Loucy (cell line): ENCODE measurements around the gene LOXL1.

Experiments used
- EZH2phosphoT487 ChIP-seq: fragments of 200-600 bp; IDR thresholded peaks from 2 replicates; pipeline ENCODE4 v1.6.1; 2018; ENCODE audit warnings: antibody characterized with exemption, mild to moderate bottlenecking, moderate library complexity, borderline replicate concordance
- TF ChIP-seq, protein P1 (sequence below): fragments of 200-600 bp; sonication (generic); conservative IDR thresholded peaks from 2 replicates; pipeline ENCODE4 v1.5.1; 2014; ENCODE audit warnings: mild to moderate bottlenecking, antibody characterized with exemption, low read length

DNA sequence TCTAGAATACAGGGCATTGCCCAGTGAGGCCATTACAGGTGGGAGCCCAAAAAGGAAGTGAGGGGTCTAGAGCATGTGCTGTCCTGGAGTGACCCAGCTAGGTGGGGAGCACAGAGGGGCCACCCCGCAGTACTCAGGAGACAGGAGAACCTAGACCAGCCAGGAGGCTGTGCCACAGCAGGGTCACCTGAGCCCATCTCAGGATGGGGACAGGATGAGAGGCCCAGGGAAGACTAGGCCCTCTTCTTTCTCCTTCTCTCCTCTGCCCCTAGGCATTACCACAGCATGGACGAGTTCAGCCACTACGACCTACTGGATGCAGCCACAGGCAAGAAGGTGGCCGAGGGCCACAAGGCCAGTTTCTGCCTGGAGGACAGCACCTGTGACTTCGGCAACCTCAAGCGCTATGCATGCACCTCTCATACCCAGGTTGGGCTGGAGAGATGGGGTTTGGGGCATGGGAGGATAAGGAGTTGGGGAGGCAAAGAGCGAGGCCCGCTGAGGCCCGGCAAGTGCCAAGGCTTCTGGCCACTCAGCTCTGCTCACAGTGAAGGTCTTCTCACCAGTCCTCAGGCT lies 20.6 kb downstream of the LOXL1 start:
- TF ChIP-seq, protein P1, sequence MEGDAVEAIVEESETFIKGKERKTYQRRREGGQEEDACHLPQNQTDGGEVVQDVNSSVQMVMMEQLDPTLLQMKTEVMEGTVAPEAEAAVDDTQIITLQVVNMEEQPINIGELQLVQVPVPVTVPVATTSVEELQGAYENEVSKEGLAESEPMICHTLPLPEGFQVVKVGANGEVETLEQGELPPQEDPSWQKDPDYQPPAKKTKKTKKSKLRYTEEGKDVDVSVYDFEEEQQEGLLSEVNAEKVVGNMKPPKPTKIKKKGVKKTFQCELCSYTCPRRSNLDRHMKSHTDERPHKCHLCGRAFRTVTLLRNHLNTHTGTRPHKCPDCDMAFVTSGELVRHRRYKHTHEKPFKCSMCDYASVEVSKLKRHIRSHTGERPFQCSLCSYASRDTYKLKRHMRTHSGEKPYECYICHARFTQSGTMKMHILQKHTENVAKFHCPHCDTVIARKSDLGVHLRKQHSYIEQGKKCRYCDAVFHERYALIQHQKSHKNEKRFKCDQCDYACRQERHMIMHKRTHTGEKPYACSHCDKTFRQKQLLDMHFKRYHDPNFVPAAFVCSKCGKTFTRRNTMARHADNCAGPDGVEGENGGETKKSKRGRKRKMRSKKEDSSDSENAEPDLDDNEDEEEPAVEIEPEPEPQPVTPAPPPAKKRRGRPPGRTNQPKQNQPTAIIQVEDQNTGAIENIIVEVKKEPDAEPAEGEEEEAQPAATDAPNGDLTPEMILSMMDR, result no peak
- TF ChIP-seq EZH2phosphoT487, result no peak
